HuH-7 (cell line): ENCODE measurements around the gene ELAVL1.
"Not testable (repeated sequence)": the region's sequence is repeated elsewhere in the genome, so short reads cannot be mapped to it uniquely, and the experiment has no call there.

ENCODE experiments used
- DNase-seq: peaks from one replicate; pipeline ENCODE4 v3.0.0; 2011; ENCODE audit warnings: low spot score

The ELAVL1 gene

GRCh38 chr19:7921967-7922835 lies 83.2 kb downstream of the ELAVL1 start:
- no peak for DNase-seq

- DNase-seq, result no peak
Observed at GRCh38 chr19:7921302-7921966, 84.0 kb downstream of the ELAVL1 start.

GRCh38 chr19:7920519-7921301 lies 84.7 kb downstream of the ELAVL1 start:
- DNase-seq, result peak; percentile 82

- DNase-seq, result peak; percentile 75
Observed at GRCh38 chr19:7919610-7920518, 85.6 kb downstream of the ELAVL1 start, which contains the start of gene SNAPC2. SNAPC2 (plus strand) TSS chr19:7920338; CDS start chr19:7920367, 29 bp downstream.

- no peak for DNase-seq
Observed at GRCh38 chr19:7918615-7919421, 86.6 kb downstream of the ELAVL1 start.

- not testable (repeated sequence) for DNase-seq
Observed at GRCh38 chr19:7918062-7918614, 87.3 kb downstream of the ELAVL1 start.

- peak; percentile 82 for DNase-seq
Observed at GRCh38 chr19:7917267-7918061, 88.0 kb downstream of the ELAVL1 start.

GRCh38 chr19:7916955-7917266 lies 88.5 kb downstream of the ELAVL1 start:
- DNase-seq, result no peak

GRCh38 chr19:7916103-7916954 lies 89.1 kb downstream of the ELAVL1 start:
- peak; percentile 48 for DNase-seq

GRCh38 chr19:7915250-7916102 lies 90.0 kb downstream of the ELAVL1 start:
- no peak for DNase-seq

- DNase-seq, result no peak
Observed at GRCh38 chr19:7914598-7915045, 90.8 kb downstream of the ELAVL1 start, which contains the start of gene TGFBR3L. TGFBR3L (plus strand) TSS chr19:7914830.

- DNase-seq, result no peak
Observed at GRCh38 chr19:7914099-7914498, 91.3 kb downstream of the ELAVL1 start.

- no peak for DNase-seq
Observed at GRCh38 chr19:7913652-7914051, 91.8 kb downstream of the ELAVL1 start.

- DNase-seq, result no peak
Observed at GRCh38 chr19:7912697-7913564, 92.5 kb downstream of the ELAVL1 start.

- DNase-seq, result no peak
Observed at GRCh38 chr19:7912144-7912696, 93.2 kb downstream of the ELAVL1 start.

- DNase-seq, result no peak
Observed at GRCh38 chr19:7911508-7912143, 93.8 kb downstream of the ELAVL1 start.
